ENCODE data around the gene KRTCAP3.
"Not testable (repeated sequence)": the region's sequence is repeated elsewhere in the genome, so short reads cannot be mapped to it uniquely, and the experiment has no call there.

Gene KRTCAP3

GRCh38 chr2:27420996-27421395 lies 21.2 kb upstream of the KRTCAP3 start:
- TF ChIP-seq, protein P1, sequence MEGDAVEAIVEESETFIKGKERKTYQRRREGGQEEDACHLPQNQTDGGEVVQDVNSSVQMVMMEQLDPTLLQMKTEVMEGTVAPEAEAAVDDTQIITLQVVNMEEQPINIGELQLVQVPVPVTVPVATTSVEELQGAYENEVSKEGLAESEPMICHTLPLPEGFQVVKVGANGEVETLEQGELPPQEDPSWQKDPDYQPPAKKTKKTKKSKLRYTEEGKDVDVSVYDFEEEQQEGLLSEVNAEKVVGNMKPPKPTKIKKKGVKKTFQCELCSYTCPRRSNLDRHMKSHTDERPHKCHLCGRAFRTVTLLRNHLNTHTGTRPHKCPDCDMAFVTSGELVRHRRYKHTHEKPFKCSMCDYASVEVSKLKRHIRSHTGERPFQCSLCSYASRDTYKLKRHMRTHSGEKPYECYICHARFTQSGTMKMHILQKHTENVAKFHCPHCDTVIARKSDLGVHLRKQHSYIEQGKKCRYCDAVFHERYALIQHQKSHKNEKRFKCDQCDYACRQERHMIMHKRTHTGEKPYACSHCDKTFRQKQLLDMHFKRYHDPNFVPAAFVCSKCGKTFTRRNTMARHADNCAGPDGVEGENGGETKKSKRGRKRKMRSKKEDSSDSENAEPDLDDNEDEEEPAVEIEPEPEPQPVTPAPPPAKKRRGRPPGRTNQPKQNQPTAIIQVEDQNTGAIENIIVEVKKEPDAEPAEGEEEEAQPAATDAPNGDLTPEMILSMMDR (IDR thresholded peaks at IDR 0.05; ENCODE audit: insufficient read depth, low read length, poor library complexity, severe bottlenecking): no peak
- TF ChIP-seq EZH2phosphoT487 (conservative IDR thresholded peaks at IDR 0.05; ENCODE audit: low read length): no peak
- Histone ChIP-seq H3F3A (ENCODE audit: insufficient read depth) (0 out of 2 replicates have a peak, but pooled peaks cover 3% of the 10 kb centered on the region), H3K9me3 (ENCODE audit: insufficient read depth, low read length) (no peaks in the 10 kb centered on the region), H3K27me3 (ENCODE audit: low read length) (no peaks in the 10 kb centered on the region), H3K4me2 (ENCODE audit: low read depth, low read length, poor library complexity, severe bottlenecking) (no peak overlapping the region), H4K20me1 (ENCODE audit: low read depth, low read length) (no peaks in the 10 kb centered on the region), H3K9me2 (replicated peaks; ENCODE audit: insufficient read depth, low read length) (no peaks in the 10 kb centered on the region), H3K4me3 (ENCODE audit: insufficient read depth, low read length, poor library complexity, severe bottlenecking) (no peak overlapping the region), H3K27ac (ENCODE audit: low read depth, low read length) (no peak overlapping the region), H2AFZ (ENCODE audit: low read depth, low read length, severe bottlenecking) (no peak overlapping the region), H3K9ac (ENCODE audit: low read length) (no peak overlapping the region), H3K36me3 (ENCODE audit: low read length) (no peaks in the 10 kb centered on the region), H3K79me2 (ENCODE audit: insufficient read depth, low read length) (no peaks in the 10 kb centered on the region)

- H3K36me3 ChIP-seq (ENCODE audit: low read length): no peaks in the 10 kb centered on the region
- H3K4me3 ChIP-seq (ENCODE audit: insufficient read depth, low read length, poor library complexity, severe bottlenecking): no peak overlapping the region
- no peak overlapping the region for H2AFZ ChIP-seq (ENCODE audit: low read depth, low read length, severe bottlenecking)
- no peaks in the 10 kb centered on the region for H3K79me2 ChIP-seq (ENCODE audit: insufficient read depth, low read length)
- no peaks in the 10 kb centered on the region for H4K20me1 ChIP-seq (ENCODE audit: low read depth, low read length)
- H3K9me3 ChIP-seq (ENCODE audit: insufficient read depth, low read length): no peaks in the 10 kb centered on the region
- TF ChIP-seq EZH2phosphoT487 (conservative IDR thresholded peaks at IDR 0.05; ENCODE audit: low read length): no peak
- TF ChIP-seq, protein P1 (IDR thresholded peaks at IDR 0.05; ENCODE audit: insufficient read depth, low read length, poor library complexity, severe bottlenecking): no peak
- H3K27ac ChIP-seq (ENCODE audit: low read depth, low read length): no peak overlapping the region
- no peak overlapping the region for H3K4me2 ChIP-seq (ENCODE audit: low read depth, low read length, poor library complexity, severe bottlenecking)
- H3K9me2 ChIP-seq (replicated peaks; ENCODE audit: insufficient read depth, low read length): no peaks in the 10 kb centered on the region
- no peak overlapping the region for H3K9ac ChIP-seq (ENCODE audit: low read length)
- H3K27me3 ChIP-seq (ENCODE audit: low read length): no peaks in the 10 kb centered on the region
- 0 out of 2 replicates have a peak, but pooled peaks cover 3% of the 10 kb centered on the region for H3F3A ChIP-seq (ENCODE audit: insufficient read depth)
Measured at GRCh38 chr2:27421660-27422250, 20.4 kb upstream of the KRTCAP3 start.

GRCh38 chr2:27422958-27423357 lies 19.2 kb upstream of the KRTCAP3 start:
- Histone ChIP-seq H3K9me2 (replicated peaks; ENCODE audit: insufficient read depth, low read length) (no peaks in the 10 kb centered on the region), H3F3A (ENCODE audit: insufficient read depth) (0 out of 2 replicates have a peak, but pooled peaks cover 3% of the 10 kb centered on the region), H3K4me2 (ENCODE audit: low read depth, low read length, poor library complexity, severe bottlenecking) (no peak overlapping the region), H3K4me3 (ENCODE audit: insufficient read depth, low read length, poor library complexity, severe bottlenecking) (no peak overlapping the region), H3K9me3 (ENCODE audit: insufficient read depth, low read length) (no peaks in the 10 kb centered on the region), H3K27me3 (ENCODE audit: low read length) (no peaks in the 10 kb centered on the region), H3K27ac (ENCODE audit: low read depth, low read length) (no peak overlapping the region), H2AFZ (ENCODE audit: low read depth, low read length, severe bottlenecking) (no peak overlapping the region), H3K9ac (ENCODE audit: low read length) (no peak overlapping the region), H3K79me2 (ENCODE audit: insufficient read depth, low read length) (no peaks in the 10 kb centered on the region), H3K36me3 (ENCODE audit: low read length) (no peaks in the 10 kb centered on the region), H4K20me1 (ENCODE audit: low read depth, low read length) (no peaks in the 10 kb centered on the region)
- TF ChIP-seq, protein P1 (IDR thresholded peaks at IDR 0.05; ENCODE audit: insufficient read depth, low read length, poor library complexity, severe bottlenecking): no peak
- no peak for TF ChIP-seq EZH2phosphoT487 (conservative IDR thresholded peaks at IDR 0.05; ENCODE audit: low read length)

GRCh38 chr2:27425039-27425438 lies 17.1 kb upstream of the KRTCAP3 start:
- H3K9me2 ChIP-seq (replicated peaks; ENCODE audit: insufficient read depth, low read length); H3K36me3 ChIP-seq (ENCODE audit: low read length); H3K9me3 ChIP-seq (ENCODE audit: insufficient read depth, low read length); H3K4me2 ChIP-seq (ENCODE audit: low read depth, low read length, poor library complexity, severe bottlenecking); H3K4me3 ChIP-seq (ENCODE audit: insufficient read depth, low read length, poor library complexity, severe bottlenecking); H3K9ac ChIP-seq (ENCODE audit: low read length); H3K27me3 ChIP-seq (ENCODE audit: low read length); H4K20me1 ChIP-seq (ENCODE audit: low read depth, low read length); H3F3A ChIP-seq (ENCODE audit: insufficient read depth); H3K27ac ChIP-seq (ENCODE audit: low read depth, low read length); H2AFZ ChIP-seq (ENCODE audit: low read depth, low read length, severe bottlenecking): not testable (repeated sequence)
- H3K79me2 ChIP-seq (ENCODE audit: insufficient read depth, low read length): peaks cover 10% of the 10 kb centered on the region

All from SU-DHL-6 (cell line).